Measurements from ENCODE around the gene FGFR3.

DNA sequence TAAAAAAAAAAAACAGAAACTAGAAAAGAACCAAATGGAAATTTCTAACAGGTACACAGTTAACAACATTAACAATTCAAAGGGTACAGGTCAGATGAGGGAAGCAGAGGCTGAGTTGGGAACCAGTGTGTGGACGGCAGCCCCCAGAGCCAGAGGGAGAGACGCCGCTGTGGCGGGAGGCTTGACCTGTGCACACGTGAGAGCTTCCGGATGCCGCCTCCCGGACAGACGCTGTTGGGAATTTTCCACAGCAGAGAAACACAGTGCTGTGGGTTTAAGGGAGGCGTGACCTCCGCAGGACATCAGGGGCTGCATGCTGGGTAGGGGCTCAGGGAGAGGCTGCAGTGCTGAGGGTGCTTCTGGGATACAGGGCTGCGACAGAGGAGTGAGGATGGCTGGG lies 49.5 kb upstream of the FGFR3 start:
- TF ChIP-seq, protein P1, sequence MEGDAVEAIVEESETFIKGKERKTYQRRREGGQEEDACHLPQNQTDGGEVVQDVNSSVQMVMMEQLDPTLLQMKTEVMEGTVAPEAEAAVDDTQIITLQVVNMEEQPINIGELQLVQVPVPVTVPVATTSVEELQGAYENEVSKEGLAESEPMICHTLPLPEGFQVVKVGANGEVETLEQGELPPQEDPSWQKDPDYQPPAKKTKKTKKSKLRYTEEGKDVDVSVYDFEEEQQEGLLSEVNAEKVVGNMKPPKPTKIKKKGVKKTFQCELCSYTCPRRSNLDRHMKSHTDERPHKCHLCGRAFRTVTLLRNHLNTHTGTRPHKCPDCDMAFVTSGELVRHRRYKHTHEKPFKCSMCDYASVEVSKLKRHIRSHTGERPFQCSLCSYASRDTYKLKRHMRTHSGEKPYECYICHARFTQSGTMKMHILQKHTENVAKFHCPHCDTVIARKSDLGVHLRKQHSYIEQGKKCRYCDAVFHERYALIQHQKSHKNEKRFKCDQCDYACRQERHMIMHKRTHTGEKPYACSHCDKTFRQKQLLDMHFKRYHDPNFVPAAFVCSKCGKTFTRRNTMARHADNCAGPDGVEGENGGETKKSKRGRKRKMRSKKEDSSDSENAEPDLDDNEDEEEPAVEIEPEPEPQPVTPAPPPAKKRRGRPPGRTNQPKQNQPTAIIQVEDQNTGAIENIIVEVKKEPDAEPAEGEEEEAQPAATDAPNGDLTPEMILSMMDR (IDR thresholded peaks at IDR 0.05 in 2 of 3, conservative IDR thresholded peaks at IDR 0.05 in 1 of 3; ENCODE audit: insufficient read depth in 2 of 3, low read depth in 1 of 3, low read length in 3 of 3): no peak
- TF ChIP-seq ZKSCAN1 (IDR thresholded peaks at IDR 0.05; ENCODE audit: low read depth, low read length) (no peak), POLR2AphosphoS5 (IDR thresholded peaks at IDR 0.05; ENCODE audit: control insufficient read depth, insufficient read depth, low read depth, low read length) (no peak), ZNF347 (CRISPR knock-in tag; IDR thresholded peaks at IDR 0.05; ENCODE audit: low read depth) (no peak), ZNF175 (CRISPR knock-in tag; IDR thresholded peaks at IDR 0.05; ENCODE audit: low read depth) (no peak), FOXA3 (CRISPR knock-in tag; conservative IDR thresholded peaks at IDR 0.05 in 1 of 2, IDR thresholded peaks at IDR 0.05 in 1 of 2) (no peak), RCOR1 (IDR thresholded peaks at IDR 0.05; ENCODE audit: borderline replicate concordance in 1 of 2, low read depth in 2 of 2, low read length in 2 of 2) (no peak), SIN3A (IDR thresholded peaks at IDR 0.05; ENCODE audit: borderline replicate concordance in 2 of 2, control insufficient read depth in 1 of 2, low read depth in 2 of 2, low read length in 2 of 2) (no peak), ZNF76 (CRISPR knock-in tag; IDR thresholded peaks at IDR 0.05; ENCODE audit: borderline replicate concordance) (no peak)
- TF ChIP-seq, protein P2, sequence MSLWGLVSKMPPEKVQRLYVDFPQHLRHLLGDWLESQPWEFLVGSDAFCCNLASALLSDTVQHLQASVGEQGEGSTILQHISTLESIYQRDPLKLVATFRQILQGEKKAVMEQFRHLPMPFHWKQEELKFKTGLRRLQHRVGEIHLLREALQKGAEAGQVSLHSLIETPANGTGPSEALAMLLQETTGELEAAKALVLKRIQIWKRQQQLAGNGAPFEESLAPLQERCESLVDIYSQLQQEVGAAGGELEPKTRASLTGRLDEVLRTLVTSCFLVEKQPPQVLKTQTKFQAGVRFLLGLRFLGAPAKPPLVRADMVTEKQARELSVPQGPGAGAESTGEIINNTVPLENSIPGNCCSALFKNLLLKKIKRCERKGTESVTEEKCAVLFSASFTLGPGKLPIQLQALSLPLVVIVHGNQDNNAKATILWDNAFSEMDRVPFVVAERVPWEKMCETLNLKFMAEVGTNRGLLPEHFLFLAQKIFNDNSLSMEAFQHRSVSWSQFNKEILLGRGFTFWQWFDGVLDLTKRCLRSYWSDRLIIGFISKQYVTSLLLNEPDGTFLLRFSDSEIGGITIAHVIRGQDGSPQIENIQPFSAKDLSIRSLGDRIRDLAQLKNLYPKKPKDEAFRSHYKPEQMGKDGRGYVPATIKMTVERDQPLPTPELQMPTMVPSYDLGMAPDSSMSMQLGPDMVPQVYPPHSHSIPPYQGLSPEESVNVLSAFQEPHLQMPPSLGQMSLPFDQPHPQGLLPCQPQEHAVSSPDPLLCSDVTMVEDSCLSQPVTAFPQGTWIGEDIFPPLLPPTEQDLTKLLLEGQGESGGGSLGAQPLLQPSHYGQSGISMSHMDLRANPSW (CRISPR knock-in tag; IDR thresholded peaks at IDR 0.05): no peak
